Measurements from ENCODE around the gene FMNL2. TPM values are rescaled to one million over a fixed set of nuclear protein-coding genes. Genes with fewer than 3 reads are reported as not detected.

Gene FMNL2
- polyA plus RNA-seq, 1 donor from 2014 or later, result 86.5 TPM

- H3K27ac ChIP-seq (ENCODE audit: low read length), result no peak overlapping the region
- H2AFZ ChIP-seq (ENCODE audit: low read depth, low read length), result no peak overlapping the region
- H3K9me3 ChIP-seq (ENCODE audit: low read length), result no peaks in the 10 kb centered on the region
- no peaks in the 10 kb centered on the region for H3K27me3 ChIP-seq (ENCODE audit: insufficient read depth, low read depth, low read length)
- H3K4me3 ChIP-seq (ENCODE audit: low read length), result no peak overlapping the region
- H3F3A ChIP-seq (ENCODE audit: insufficient read depth, low read length, poor library complexity, severe bottlenecking), result no peaks in the 10 kb centered on the region
- no peaks in the 10 kb centered on the region for H3K9me2 ChIP-seq (ENCODE audit: insufficient read depth, low read length)
- H3K36me3 ChIP-seq (ENCODE audit: insufficient read depth, low read length), result peaks cover 11% of the 10 kb centered on the region
- TF ChIP-seq, protein P1, sequence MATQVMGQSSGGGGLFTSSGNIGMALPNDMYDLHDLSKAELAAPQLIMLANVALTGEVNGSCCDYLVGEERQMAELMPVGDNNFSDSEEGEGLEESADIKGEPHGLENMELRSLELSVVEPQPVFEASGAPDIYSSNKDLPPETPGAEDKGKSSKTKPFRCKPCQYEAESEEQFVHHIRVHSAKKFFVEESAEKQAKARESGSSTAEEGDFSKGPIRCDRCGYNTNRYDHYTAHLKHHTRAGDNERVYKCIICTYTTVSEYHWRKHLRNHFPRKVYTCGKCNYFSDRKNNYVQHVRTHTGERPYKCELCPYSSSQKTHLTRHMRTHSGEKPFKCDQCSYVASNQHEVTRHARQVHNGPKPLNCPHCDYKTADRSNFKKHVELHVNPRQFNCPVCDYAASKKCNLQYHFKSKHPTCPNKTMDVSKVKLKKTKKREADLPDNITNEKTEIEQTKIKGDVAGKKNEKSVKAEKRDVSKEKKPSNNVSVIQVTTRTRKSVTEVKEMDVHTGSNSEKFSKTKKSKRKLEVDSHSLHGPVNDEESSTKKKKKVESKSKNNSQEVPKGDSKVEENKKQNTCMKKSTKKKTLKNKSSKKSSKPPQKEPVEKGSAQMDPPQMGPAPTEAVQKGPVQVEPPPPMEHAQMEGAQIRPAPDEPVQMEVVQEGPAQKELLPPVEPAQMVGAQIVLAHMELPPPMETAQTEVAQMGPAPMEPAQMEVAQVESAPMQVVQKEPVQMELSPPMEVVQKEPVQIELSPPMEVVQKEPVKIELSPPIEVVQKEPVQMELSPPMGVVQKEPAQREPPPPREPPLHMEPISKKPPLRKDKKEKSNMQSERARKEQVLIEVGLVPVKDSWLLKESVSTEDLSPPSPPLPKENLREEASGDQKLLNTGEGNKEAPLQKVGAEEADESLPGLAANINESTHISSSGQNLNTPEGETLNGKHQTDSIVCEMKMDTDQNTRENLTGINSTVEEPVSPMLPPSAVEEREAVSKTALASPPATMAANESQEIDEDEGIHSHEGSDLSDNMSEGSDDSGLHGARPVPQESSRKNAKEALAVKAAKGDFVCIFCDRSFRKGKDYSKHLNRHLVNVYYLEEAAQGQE (IDR thresholded peaks at IDR 0.05; ENCODE audit: borderline replicate concordance), result no peak
- TF ChIP-seq RAD21 (conservative IDR thresholded peaks at IDR 0.05) (no peak), EP300 (conservative IDR thresholded peaks at IDR 0.05; ENCODE audit: poor library complexity, severe bottlenecking) (no peak), EZH2 (IDR thresholded peaks at IDR 0.05; ENCODE audit: borderline replicate concordance, insufficient read depth, low read length, poor library complexity, severe bottlenecking) (no peak), TAF1 (IDR thresholded peaks at IDR 0.05; ENCODE audit: low read depth) (no peak), SMC3 (conservative IDR thresholded peaks at IDR 0.05; ENCODE audit: poor library complexity) (no peak), POLR2AphosphoS5 (IDR thresholded peaks at IDR 0.05) (no peak), CTCF (IDR thresholded peaks at IDR 0.05; ENCODE audit: poor library complexity, severe bottlenecking) (no peak), MXI1 (conservative IDR thresholded peaks at IDR 0.05; ENCODE audit: poor library complexity, severe bottlenecking) (no peak)
- H3K9ac ChIP-seq (ENCODE audit: low read length), result no peak overlapping the region
- no peaks in the 10 kb centered on the region for H4K20me1 ChIP-seq (ENCODE audit: insufficient read depth)
- H3K4me2 ChIP-seq (ENCODE audit: low read length), result no peak overlapping the region
- H3K79me2 ChIP-seq (replicated peaks; ENCODE audit: insufficient read depth, low read length), result no peaks in the 10 kb centered on the region
Measured at GRCh38 chr2:152676461-152676860, 341.5 kb downstream of the FMNL2 start.

GRCh38 chr2:152678808-152679207 is 343.8 kb downstream of the FMNL2 start:
- H3K4me3 ChIP-seq (ENCODE audit: low read length), result no peak overlapping the region
- H3K9me3 ChIP-seq (ENCODE audit: low read length), result no peaks in the 10 kb centered on the region
- no peaks in the 10 kb centered on the region for H3K9me2 ChIP-seq (ENCODE audit: insufficient read depth, low read length)
- no peak overlapping the region for H2AFZ ChIP-seq (ENCODE audit: low read depth, low read length)
- TF ChIP-seq EP300 (conservative IDR thresholded peaks at IDR 0.05; ENCODE audit: poor library complexity, severe bottlenecking) (no peak), MXI1 (conservative IDR thresholded peaks at IDR 0.05; ENCODE audit: poor library complexity, severe bottlenecking) (no peak), TAF1 (IDR thresholded peaks at IDR 0.05; ENCODE audit: low read depth) (no peak), EZH2 (IDR thresholded peaks at IDR 0.05; ENCODE audit: borderline replicate concordance, insufficient read depth, low read length, poor library complexity, severe bottlenecking) (no peak), SMC3 (conservative IDR thresholded peaks at IDR 0.05; ENCODE audit: poor library complexity) (no peak), POLR2AphosphoS5 (IDR thresholded peaks at IDR 0.05) (no peak), RAD21 (conservative IDR thresholded peaks at IDR 0.05) (no peak), CTCF (IDR thresholded peaks at IDR 0.05; ENCODE audit: poor library complexity, severe bottlenecking) (no peak)
- TF ChIP-seq, protein P1 (IDR thresholded peaks at IDR 0.05; ENCODE audit: borderline replicate concordance), result no peak
- no peaks in the 10 kb centered on the region for H3K27me3 ChIP-seq (ENCODE audit: insufficient read depth, low read depth, low read length)
- peaks cover 3% of the 10 kb centered on the region for H3K36me3 ChIP-seq (ENCODE audit: insufficient read depth, low read length)
- H4K20me1 ChIP-seq (ENCODE audit: insufficient read depth), result no peaks in the 10 kb centered on the region
- H3K4me2 ChIP-seq (ENCODE audit: low read length), result no peak overlapping the region
- H3K79me2 ChIP-seq (replicated peaks; ENCODE audit: insufficient read depth, low read length), result no peaks in the 10 kb centered on the region
- no peak overlapping the region for H3K27ac ChIP-seq (ENCODE audit: low read length)
- no peaks in the 10 kb centered on the region for H3F3A ChIP-seq (ENCODE audit: insufficient read depth, low read length, poor library complexity, severe bottlenecking)
- no peak overlapping the region for H3K9ac ChIP-seq (ENCODE audit: low read length)
